TTC549 (cell line): ENCODE measurements around the gene MRM3.
"Not testable (repeated sequence)": the region's sequence is repeated elsewhere in the genome, so short reads cannot be mapped to it uniquely, and the experiment has no call there.

Source experiments
- FAIRE-seq: peaks from 2 replicates; lab custom pipeline; 2012; peaks lifted over from hg19 to GRCh38; lab: Jason Lieb, UNC

MRM3 gene

GRCh38 chr17:826778-827177 lies 44.6 kb downstream of the MRM3 start:
- no peak for FAIRE-seq

GRCh38 chr17:828761-829160 lies 46.6 kb downstream of the MRM3 start:
- FAIRE-seq: no peak

GRCh38 chr17:829614-830013 lies 47.5 kb downstream of the MRM3 start:
- FAIRE-seq: not testable (repeated sequence)

- FAIRE-seq: no peak
Observed at GRCh38 chr17:830381-830780, 48.2 kb downstream of the MRM3 start.

GRCh38 chr17:830950-831349 lies 48.8 kb downstream of the MRM3 start:
- FAIRE-seq: no peak

GRCh38 chr17:834136-834535 lies 52.0 kb downstream of the MRM3 start:
- no peak for FAIRE-seq

DNA sequence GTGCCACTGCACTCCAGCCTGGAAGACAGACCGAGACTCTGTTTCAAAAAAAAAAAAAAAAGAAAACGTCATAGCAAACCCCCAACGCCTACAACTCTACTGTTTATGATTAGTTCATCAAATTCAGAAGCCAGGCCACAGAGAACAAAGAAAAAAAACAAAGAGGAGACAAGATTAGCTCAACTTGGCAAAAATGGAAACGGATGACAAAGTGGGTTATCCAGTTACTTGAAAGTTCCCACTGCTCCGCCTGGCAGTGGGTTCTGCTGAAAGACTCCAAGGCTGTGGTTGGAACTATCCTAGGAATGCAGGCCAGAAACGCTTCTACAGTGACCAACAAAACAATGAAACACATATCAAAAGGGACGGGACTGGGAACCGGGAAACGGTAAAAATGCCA lies 53.1 kb downstream of the MRM3 start:
- FAIRE-seq: no peak

DNA sequence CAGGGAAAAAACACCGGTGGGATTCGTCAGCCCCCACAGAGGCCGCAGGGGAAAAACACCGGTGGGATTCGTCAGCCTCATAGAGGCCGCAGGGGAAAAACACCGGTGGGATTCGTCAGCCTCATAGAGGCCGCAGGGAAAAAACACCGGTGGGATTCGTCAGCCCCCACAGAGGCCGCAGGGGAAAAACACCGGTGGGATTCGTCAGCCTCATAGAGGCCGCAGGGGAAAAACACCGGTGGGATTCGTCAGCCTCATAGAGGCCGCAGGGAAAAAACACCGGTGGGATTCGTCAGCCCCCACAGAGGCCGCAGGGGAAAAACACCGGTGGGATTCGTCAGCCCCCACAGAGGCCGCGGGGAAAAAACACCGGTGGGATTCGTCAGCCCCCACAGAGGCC lies 53.6 kb downstream of the MRM3 start:
- not testable (repeated sequence) for FAIRE-seq

DNA sequence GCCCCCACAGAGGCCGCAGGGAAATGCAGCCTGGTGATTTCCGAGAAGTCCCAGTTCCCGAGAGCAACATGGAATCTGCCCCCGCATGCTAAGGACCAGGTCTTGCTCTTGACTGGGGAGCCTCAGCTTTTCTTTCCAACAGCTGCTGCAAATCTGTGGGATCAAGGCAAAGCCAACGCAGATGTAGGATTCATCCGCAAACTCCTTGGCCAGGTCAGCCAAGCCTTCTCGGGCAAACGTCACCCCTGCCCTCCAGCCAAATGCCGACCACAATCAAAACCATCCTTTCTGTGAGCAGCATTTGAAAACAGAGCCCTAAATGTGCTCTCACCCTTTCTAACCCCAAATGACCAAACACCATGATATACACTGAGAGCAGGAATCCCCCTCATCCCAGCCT lies 54.0 kb downstream of the MRM3 start:
- FAIRE-seq: no peak

GRCh38 chr17:838486-838885 lies 56.3 kb downstream of the MRM3 start:
- FAIRE-seq: no peak

DNA sequence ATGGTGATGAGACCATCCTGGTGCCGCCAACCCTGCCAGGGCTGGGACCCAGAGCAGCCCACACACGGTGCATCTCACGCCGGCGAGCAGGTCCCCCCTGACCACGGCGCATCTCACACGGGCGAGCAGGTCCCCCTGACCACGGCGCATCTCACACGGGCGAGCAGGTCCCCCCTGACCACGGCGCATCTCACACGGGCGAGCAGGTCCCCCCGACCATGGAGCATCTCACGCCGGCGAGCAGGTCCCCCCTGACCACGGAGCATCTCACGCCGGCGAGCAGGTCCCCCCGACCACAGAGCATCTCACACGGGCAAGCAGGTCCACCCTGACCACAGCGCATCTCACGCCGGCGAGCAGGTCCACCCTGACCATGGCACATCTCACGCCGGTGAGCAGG lies 59.2 kb downstream of the MRM3 start:
- no peak for FAIRE-seq
